ENCODE measurements around the gene EHBP1. TPM values are rescaled to one million over a fixed set of nuclear protein-coding genes. Genes with fewer than 3 reads are reported as not detected.

Gene EHBP1
- polyA plus RNA-seq, 3 donors, result 4.2 to 6.1 (median 6.0) TPM

DNA sequence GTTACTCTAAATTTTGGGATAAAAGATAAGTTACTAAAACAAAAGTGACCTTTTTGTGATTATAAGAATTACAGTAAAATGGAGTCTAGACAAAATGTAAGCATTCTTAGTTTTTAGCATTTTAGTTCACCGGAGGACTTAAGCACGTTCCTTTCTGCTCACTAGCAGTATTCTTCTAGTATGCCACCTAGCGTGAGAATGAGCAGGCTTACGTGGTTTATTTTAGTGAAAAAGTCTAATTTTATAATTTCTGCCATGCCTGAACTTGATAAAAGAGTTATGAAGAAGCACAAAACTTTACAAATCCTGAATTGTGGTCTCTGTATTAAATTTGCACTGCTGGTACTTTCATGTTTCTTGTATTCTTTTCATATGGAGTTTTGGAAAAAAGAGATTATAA, 332.5 kb downstream of the EHBP1 start:
- Histone ChIP-seq H3K79me2 (ENCODE audit: insufficient read depth, low read length) (no peaks in the 10 kb centered on the region), H3K27ac (ENCODE audit: low read depth in 1 of 2, low read length in 2 of 2) (no peak overlapping the region), H2AFZ (ENCODE audit: insufficient read depth, low read depth, low read length, poor library complexity, severe bottlenecking) (no peak overlapping the region), H3K4me3 (replicated peaks in 1 of 3; ENCODE audit: low read depth in 2 of 3, low read length in 3 of 3) (no peak overlapping the region), H3K9me3 (replicated peaks in 1 of 2; ENCODE audit: control insufficient read depth in 1 of 2, insufficient read depth in 1 of 2, low read length in 2 of 2) (no peaks in the 10 kb centered on the region), H3K4me1 (ENCODE audit: control insufficient read depth in 1 of 2, insufficient read depth in 2 of 2, low read length in 2 of 2) (no peaks in the 10 kb centered on the region), H3K36me3 (replicated peaks in 1 of 2; ENCODE audit: control insufficient read depth in 1 of 2, insufficient read depth in 2 of 2, low read length in 2 of 2) (no peaks in the 10 kb centered on the region), H3K9ac (ENCODE audit: insufficient read depth, low read length, poor library complexity, severe bottlenecking) (no peak overlapping the region), H4K20me1 (ENCODE audit: insufficient read depth, low read length) (no peaks in the 10 kb centered on the region), H3K4me2 (replicated peaks; ENCODE audit: extremely low read depth, low read length, poor library complexity, severe bottlenecking) (no peak overlapping the region), H3K27me3 (ENCODE audit: control insufficient read depth in 2 of 2, insufficient read depth in 2 of 2, low read length in 2 of 2) (no peaks in the 10 kb centered on the region)
- TF ChIP-seq, protein P1, sequence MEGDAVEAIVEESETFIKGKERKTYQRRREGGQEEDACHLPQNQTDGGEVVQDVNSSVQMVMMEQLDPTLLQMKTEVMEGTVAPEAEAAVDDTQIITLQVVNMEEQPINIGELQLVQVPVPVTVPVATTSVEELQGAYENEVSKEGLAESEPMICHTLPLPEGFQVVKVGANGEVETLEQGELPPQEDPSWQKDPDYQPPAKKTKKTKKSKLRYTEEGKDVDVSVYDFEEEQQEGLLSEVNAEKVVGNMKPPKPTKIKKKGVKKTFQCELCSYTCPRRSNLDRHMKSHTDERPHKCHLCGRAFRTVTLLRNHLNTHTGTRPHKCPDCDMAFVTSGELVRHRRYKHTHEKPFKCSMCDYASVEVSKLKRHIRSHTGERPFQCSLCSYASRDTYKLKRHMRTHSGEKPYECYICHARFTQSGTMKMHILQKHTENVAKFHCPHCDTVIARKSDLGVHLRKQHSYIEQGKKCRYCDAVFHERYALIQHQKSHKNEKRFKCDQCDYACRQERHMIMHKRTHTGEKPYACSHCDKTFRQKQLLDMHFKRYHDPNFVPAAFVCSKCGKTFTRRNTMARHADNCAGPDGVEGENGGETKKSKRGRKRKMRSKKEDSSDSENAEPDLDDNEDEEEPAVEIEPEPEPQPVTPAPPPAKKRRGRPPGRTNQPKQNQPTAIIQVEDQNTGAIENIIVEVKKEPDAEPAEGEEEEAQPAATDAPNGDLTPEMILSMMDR (IDR thresholded peaks at IDR 0.05), result no peak
- intact Hi-C loops (cut with micrococcal nuclease), result no loop called here
- peaks cover 0 to 3% of the 10 kb centered on the region in 2 donors for H3K36me3 Mint-ChIP-seq
- no peak overlapping the region for H3K27ac Mint-ChIP-seq
- no CpG with 5 or more reads among the region's 4 CpGs for WGBS (ENCODE audit: insufficient coverage)
- no peak for DNase-seq
- H3K4me1 Mint-ChIP-seq, result no peaks in the 10 kb centered on the region
- no peaks in the 10 kb centered on the region for H3K27me3 Mint-ChIP-seq (ENCODE audit: low read depth in 3 of 3)
- no peaks in the 10 kb centered on the region for H3K9me3 Mint-ChIP-seq
- no peak overlapping the region for H3K4me3 Mint-ChIP-seq

DNA sequence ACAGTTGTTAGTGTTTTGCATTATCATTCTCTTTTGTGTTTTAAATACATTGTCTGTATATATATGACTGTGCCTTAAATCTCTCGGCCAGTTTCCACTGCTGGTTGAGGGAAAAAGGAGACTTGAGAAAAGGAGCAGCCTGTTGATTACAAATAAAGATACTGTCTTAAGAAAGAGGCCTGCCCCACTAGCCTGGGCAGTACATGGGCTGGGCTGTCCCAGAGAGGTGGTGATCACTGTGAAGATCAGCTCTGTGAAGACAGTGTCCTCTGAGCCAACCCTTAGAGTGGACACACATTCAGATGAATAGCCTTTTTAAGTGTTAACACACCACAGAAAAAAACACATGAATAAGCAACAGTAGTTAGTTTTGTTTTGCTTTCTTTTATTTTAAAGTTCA, 335.1 kb downstream of the EHBP1 start:
- WGBS (ENCODE audit: insufficient coverage), result no CpG with 5 or more reads among the region's 1 CpG
- H3K4me2 ChIP-seq (replicated peaks; ENCODE audit: extremely low read depth, low read length, poor library complexity, severe bottlenecking), result no peak overlapping the region
- H3K9me3 ChIP-seq (replicated peaks in 1 of 2; ENCODE audit: control insufficient read depth in 1 of 2, insufficient read depth in 1 of 2, low read length in 2 of 2), result no peaks in the 10 kb centered on the region
- no peak overlapping the region for H3K27ac ChIP-seq (ENCODE audit: low read depth in 1 of 2, low read length in 2 of 2)
- H3K27ac Mint-ChIP-seq, result no peak overlapping the region
- no peak for DNase-seq
- H3K4me1 Mint-ChIP-seq, result no peaks in the 10 kb centered on the region
- TF ChIP-seq, protein P1 (IDR thresholded peaks at IDR 0.05), result no peak
- no peak overlapping the region for H3K4me3 ChIP-seq (replicated peaks in 1 of 3; ENCODE audit: low read depth in 2 of 3, low read length in 3 of 3)
- peaks cover 0 to 2% (median 0%) of the 10 kb centered on the region in 7 donors for H3K9me3 Mint-ChIP-seq
- H3K27me3 Mint-ChIP-seq (ENCODE audit: low read depth in 3 of 3), result peaks cover 7% of the 10 kb centered on the region in 3 donors
- peaks cover 0 to 12% of the 10 kb centered on the region in 2 donors for H3K27me3 ChIP-seq (ENCODE audit: control insufficient read depth in 2 of 2, insufficient read depth in 2 of 2, low read length in 2 of 2)
- H3K9ac ChIP-seq (ENCODE audit: insufficient read depth, low read length, poor library complexity, severe bottlenecking), result no peak overlapping the region
- H3K4me1 ChIP-seq (ENCODE audit: control insufficient read depth in 1 of 2, insufficient read depth in 2 of 2, low read length in 2 of 2), result no peaks in the 10 kb centered on the region
- no peak overlapping the region for H3K4me3 Mint-ChIP-seq
- peaks cover 10 to 11% of the 10 kb centered on the region in 2 donors for H3K36me3 Mint-ChIP-seq
- no peaks in the 10 kb centered on the region for H3K79me2 ChIP-seq (ENCODE audit: insufficient read depth, low read length)
- H3K36me3 ChIP-seq (replicated peaks in 1 of 2; ENCODE audit: control insufficient read depth in 1 of 2, insufficient read depth in 2 of 2, low read length in 2 of 2), result no peaks in the 10 kb centered on the region
- H4K20me1 ChIP-seq (ENCODE audit: insufficient read depth, low read length), result no peaks in the 10 kb centered on the region
- no peak overlapping the region for H2AFZ ChIP-seq (ENCODE audit: insufficient read depth, low read depth, low read length, poor library complexity, severe bottlenecking)
- intact Hi-C loops (cut with micrococcal nuclease), result no loop called here

Measured in CD14-positive monocyte (primary cell).